HepG2 (cell line): Measurements from ENCODE around the gene MYOC. TPM values are rescaled to one million over a fixed set of nuclear protein-coding genes. Genes with fewer than 3 reads are reported as not detected.
A peak's percentile ranks its signal among the peaks of the same experiment; 100 is the strongest.

Experiments used
- BRD4 ChIP-seq: sonication (generic); formaldehyde crosslinking; IDR thresholded peaks from 2 replicates; pipeline ENCODE4 v1.4.0; 2020; ENCODE audit warnings: missing genetic modification reagents
- DMAP1 ChIP-seq: IDR thresholded peaks from 2 replicates; pipeline ENCODE4 v1.6.1; 2016
- HCFC1 ChIP-seq: fragments of 150-350 bp; IDR thresholded peaks from 2 replicates; pipeline ENCODE4 v1.6.1; 2014; ENCODE audit warnings: low read depth, low read length
- HES4 ChIP-seq: sonication (generic); formaldehyde crosslinking; IDR thresholded peaks from 2 replicates; pipeline ENCODE4 v1.9.0; 2021; ENCODE audit warnings: mild to moderate bottlenecking, missing genetic modification reagents, borderline replicate concordance
- LBX2 ChIP-seq: sonication (generic); formaldehyde crosslinking; IDR thresholded peaks from 2 replicates; pipeline ENCODE4 v1.5.0; 2020; ENCODE audit warnings: missing genetic modification reagents, mild to moderate bottlenecking, borderline replicate concordance
- MTF2 ChIP-seq: sonication (generic); formaldehyde crosslinking; IDR thresholded peaks from 2 replicates; pipeline ENCODE4 v1.5.0; 2020; ENCODE audit warnings: missing genetic modification reagents, borderline replicate concordance
- MYC ChIP-seq: sonication (generic); formaldehyde crosslinking; IDR thresholded peaks from 2 replicates; pipeline ENCODE4 v1.9.0; 2021; ENCODE audit warnings: missing genetic modification reagents, borderline replicate concordance
- SALL2 ChIP-seq: sonication (generic); formaldehyde crosslinking; IDR thresholded peaks from 2 replicates; pipeline ENCODE4 v1.8.1; 2023; ENCODE audit warnings: mild to moderate bottlenecking, missing genetic modification reagents, inconsistent platforms
- SRF ChIP-seq: IDR thresholded peaks from 2 replicates; pipeline ENCODE4 v1.6.1; 2011; ENCODE audit warnings: mild to moderate bottlenecking, low read depth, low read length, moderate library complexity
- STAG1 ChIP-seq: sonication (generic); formaldehyde crosslinking; IDR thresholded peaks from 2 replicates; pipeline ENCODE4 v1.4.0; 2020; ENCODE audit warnings: missing genetic modification reagents
- ZC3H4 ChIP-seq: sonication (generic); formaldehyde crosslinking; IDR thresholded peaks from 2 replicates; pipeline ENCODE4 v1.4.0; 2020; ENCODE audit warnings: missing genetic modification reagents, borderline replicate concordance
- ZFP1 ChIP-seq: IDR thresholded peaks from 2 replicates; pipeline ENCODE4 v1.6.1; 2016
- ZNF431 ChIP-seq: sonication (generic); formaldehyde crosslinking; IDR thresholded peaks from 2 replicates; pipeline ENCODE4 v1.9.0; 2022; ENCODE audit warnings: missing genetic modification reagents, low read depth, mild to moderate bottlenecking, borderline replicate concordance
- ZNF546 ChIP-seq: sonication (generic); formaldehyde crosslinking; conservative IDR thresholded peaks from 2 replicates; pipeline ENCODE4 v1.8.1; 2023; ENCODE audit warnings: mild to moderate bottlenecking, missing genetic modification reagents
- ZNF660 ChIP-seq: sonication (generic); formaldehyde crosslinking; IDR thresholded peaks from 2 replicates; pipeline ENCODE4 v1.5.1; 2020; ENCODE audit warnings: mild to moderate bottlenecking, low read depth, missing genetic modification reagents, borderline replicate concordance
- ZNF713 ChIP-seq: sonication (generic); formaldehyde crosslinking; IDR thresholded peaks from 2 replicates; pipeline ENCODE4 v1.4.0; 2020; ENCODE audit warnings: mild to moderate bottlenecking, missing genetic modification reagents
- polyA plus RNA-seq, 8 experiments: library from polyadenylated mRNA; depleted of rRNA in 3 of 8; stranded (reverse) in 7 of 8; unstranded in 1 of 8; fragments of >200 nt; fragmentation: Illumina TruSeq in 4 of 8; extraction: Trizol in 4 of 8; gene quantifications; 2 replicates each; pipeline versions ENCODE4 v1.2.1 to v1.2.3, GENCODE V29; 2011 to 2016; ENCODE audit warnings: low read depth in 4 of 8, missing spikeins in 1 of 8, mixed read lengths in 1 of 8; ENCODE audit not compliant: insufficient read depth in 1 of 8
- total RNA-seq, 5 experiments: library from RNA; depleted of rRNA; stranded (reverse); fragments of >200 nt; fragmentation: Illumina TruSeq; extraction: Trizol; gene quantifications; 2 replicates each; pipeline ENCODE4 v1.2.3, GENCODE V29; 2016; ENCODE audit warnings: low read depth in 1 of 5
- TF ChIP-seq, protein P1 (sequence below), 2 experiments: sonication (generic) in 1 of 2; formaldehyde crosslinking in 1 of 2; IDR thresholded peaks; 2 replicates each; pipeline versions ENCODE4 v1.4.0 to v1.6.1; 2016 to 2020; ENCODE audit warnings: borderline replicate concordance in 1 of 2, low read depth in 1 of 2, mild to moderate bottlenecking in 1 of 2, missing genetic modification reagents in 1 of 2
- TF ChIP-seq, protein P2 (sequence below): sonication (generic); formaldehyde crosslinking; IDR thresholded peaks from 2 replicates; pipeline ENCODE4 v1.8.0; 2022; ENCODE audit warnings: mild to moderate bottlenecking, missing genetic modification reagents, moderate library complexity
- TF ChIP-seq, protein P3 (sequence below): IDR thresholded peaks from 2 replicates; pipeline ENCODE4 v1.6.1; 2012; ENCODE audit warnings: low read length, improper control_type of control experiment

Gene MYOC
- total and polyA plus RNA-seq, 2 of the 13 experiments (the other 11 are each of a cell fraction or from before 2014, with no cell fraction given): not detected

GRCh38 chr1:171644805-171645483 lies 7.5 kb downstream of the MYOC start (continued):
- TF ChIP-seq, protein P1, sequence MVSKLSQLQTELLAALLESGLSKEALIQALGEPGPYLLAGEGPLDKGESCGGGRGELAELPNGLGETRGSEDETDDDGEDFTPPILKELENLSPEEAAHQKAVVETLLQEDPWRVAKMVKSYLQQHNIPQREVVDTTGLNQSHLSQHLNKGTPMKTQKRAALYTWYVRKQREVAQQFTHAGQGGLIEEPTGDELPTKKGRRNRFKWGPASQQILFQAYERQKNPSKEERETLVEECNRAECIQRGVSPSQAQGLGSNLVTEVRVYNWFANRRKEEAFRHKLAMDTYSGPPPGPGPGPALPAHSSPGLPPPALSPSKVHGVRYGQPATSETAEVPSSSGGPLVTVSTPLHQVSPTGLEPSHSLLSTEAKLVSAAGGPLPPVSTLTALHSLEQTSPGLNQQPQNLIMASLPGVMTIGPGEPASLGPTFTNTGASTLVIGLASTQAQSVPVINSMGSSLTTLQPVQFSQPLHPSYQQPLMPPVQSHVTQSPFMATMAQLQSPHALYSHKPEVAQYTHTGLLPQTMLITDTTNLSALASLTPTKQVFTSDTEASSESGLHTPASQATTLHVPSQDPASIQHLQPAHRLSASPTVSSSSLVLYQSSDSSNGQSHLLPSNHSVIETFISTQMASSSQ (IDR thresholded peaks at IDR 0.05; ENCODE audit: low read depth): no peak
- TF ChIP-seq, protein P1 (CRISPR knock-in tag; IDR thresholded peaks at IDR 0.05; ENCODE audit: borderline replicate concordance): no peak
- TF ChIP-seq ZNF713 (CRISPR knock-in tag) (no peak), SALL2 (CRISPR knock-in tag) (no peak; the same call in 1 of the 2 replicates), STAG1 (CRISPR knock-in tag) (peak; percentile 87), BRD4 (CRISPR knock-in tag) (no peak), HCFC1 (no peak), ZNF660 (CRISPR knock-in tag) (no peak), ZFP1 (CRISPR knock-in tag) (no peak), LBX2 (CRISPR knock-in tag) (no peak), MTF2 (no peak), DMAP1 (CRISPR knock-in tag) (0 out of 2 replicates have a peak, but pooled peaks have one; percentile 30), ZNF431 (CRISPR knock-in tag) (no peak), HES4 (CRISPR knock-in tag) (0 out of 2 replicates have a peak, but pooled peaks have one; percentile 32), SRF (no peak), ZC3H4 (CRISPR knock-in tag) (no peak), ZNF546 (CRISPR knock-in tag) (no peak), MYC (no peak; the same call in 1 of the 2 replicates)
- TF ChIP-seq, protein P2, sequence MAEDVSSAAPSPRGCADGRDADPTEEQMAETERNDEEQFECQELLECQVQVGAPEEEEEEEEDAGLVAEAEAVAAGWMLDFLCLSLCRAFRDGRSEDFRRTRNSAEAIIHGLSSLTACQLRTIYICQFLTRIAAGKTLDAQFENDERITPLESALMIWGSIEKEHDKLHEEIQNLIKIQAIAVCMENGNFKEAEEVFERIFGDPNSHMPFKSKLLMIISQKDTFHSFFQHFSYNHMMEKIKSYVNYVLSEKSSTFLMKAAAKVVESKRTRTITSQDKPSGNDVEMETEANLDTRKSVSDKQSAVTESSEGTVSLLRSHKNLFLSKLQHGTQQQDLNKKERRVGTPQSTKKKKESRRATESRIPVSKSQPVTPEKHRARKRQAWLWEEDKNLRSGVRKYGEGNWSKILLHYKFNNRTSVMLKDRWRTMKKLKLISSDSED: no peak
- TF ChIP-seq, protein P3, sequence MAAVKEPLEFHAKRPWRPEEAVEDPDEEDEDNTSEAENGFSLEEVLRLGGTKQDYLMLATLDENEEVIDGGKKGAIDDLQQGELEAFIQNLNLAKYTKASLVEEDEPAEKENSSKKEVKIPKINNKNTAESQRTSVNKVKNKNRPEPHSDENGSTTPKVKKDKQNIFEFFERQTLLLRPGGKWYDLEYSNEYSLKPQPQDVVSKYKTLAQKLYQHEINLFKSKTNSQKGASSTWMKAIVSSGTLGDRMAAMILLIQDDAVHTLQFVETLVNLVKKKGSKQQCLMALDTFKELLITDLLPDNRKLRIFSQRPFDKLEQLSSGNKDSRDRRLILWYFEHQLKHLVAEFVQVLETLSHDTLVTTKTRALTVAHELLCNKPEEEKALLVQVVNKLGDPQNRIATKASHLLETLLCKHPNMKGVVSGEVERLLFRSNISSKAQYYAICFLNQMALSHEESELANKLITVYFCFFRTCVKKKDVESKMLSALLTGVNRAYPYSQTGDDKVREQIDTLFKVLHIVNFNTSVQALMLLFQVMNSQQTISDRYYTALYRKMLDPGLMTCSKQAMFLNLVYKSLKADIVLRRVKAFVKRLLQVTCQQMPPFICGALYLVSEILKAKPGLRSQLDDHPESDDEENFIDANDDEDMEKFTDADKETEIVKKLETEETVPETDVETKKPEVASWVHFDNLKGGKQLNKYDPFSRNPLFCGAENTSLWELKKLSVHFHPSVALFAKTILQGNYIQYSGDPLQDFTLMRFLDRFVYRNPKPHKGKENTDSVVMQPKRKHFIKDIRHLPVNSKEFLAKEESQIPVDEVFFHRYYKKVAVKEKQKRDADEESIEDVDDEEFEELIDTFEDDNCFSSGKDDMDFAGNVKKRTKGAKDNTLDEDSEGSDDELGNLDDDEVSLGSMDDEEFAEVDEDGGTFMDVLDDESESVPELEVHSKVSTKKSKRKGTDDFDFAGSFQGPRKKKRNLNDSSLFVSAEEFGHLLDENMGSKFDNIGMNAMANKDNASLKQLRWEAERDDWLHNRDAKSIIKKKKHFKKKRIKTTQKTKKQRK: no peak
